GM12875 (cell line): Measurements from ENCODE around the gene TSHR.

ENCODE experiments used
- H3K4me3 ChIP-seq: one replicate; pipeline ENCODE4 v1.5.1; 2011; ENCODE audit warnings: low read depth, low read length, control low read depth
- TF ChIP-seq, protein P1 (sequence below): IDR thresholded peaks from 2 replicates; pipeline ENCODE4 v1.5.1; 2011; ENCODE audit warnings: low read depth, mild to moderate bottlenecking, control low read depth, inconsistent platforms, low read length, moderate library complexity, borderline replicate concordance; ENCODE audit not compliant: insufficient read depth

The TSHR gene

DNA sequence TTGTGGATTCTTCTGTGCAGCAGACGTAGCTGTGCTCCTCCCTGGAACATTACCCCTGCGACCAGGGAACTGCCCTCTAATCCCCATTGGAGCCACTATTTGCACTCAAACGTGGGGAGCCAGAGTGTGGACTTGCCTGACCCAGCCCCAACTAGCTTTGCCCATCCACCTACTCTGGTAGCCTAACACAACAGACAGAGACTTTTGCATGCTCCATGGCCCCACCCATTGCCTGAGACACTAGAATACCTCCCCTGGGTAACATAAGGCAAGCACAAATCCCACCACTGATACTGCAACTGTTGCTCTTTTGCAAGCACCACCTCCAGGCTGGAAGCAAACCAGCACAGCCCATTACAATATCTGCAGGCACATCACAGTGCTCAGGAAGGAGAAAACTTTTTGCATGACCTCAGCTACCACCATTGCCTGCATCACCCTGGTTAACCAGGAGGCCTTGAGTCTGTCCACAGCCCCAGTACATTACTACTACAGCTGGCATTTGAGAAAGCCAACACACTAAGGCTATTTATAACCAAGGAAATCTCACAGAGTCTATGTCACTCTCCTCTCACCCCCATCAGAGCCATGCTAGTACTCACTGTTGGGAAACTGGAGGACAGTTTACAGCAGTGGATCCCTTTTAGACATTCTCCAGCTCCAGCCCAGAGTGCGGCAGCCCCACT is 28.9 kb upstream of the TSHR start:
- TF ChIP-seq, protein P1, sequence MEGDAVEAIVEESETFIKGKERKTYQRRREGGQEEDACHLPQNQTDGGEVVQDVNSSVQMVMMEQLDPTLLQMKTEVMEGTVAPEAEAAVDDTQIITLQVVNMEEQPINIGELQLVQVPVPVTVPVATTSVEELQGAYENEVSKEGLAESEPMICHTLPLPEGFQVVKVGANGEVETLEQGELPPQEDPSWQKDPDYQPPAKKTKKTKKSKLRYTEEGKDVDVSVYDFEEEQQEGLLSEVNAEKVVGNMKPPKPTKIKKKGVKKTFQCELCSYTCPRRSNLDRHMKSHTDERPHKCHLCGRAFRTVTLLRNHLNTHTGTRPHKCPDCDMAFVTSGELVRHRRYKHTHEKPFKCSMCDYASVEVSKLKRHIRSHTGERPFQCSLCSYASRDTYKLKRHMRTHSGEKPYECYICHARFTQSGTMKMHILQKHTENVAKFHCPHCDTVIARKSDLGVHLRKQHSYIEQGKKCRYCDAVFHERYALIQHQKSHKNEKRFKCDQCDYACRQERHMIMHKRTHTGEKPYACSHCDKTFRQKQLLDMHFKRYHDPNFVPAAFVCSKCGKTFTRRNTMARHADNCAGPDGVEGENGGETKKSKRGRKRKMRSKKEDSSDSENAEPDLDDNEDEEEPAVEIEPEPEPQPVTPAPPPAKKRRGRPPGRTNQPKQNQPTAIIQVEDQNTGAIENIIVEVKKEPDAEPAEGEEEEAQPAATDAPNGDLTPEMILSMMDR: no peak
- H3K4me3 ChIP-seq: no peak overlapping the region

- TF ChIP-seq, protein P1: no peak
- H3K4me3 ChIP-seq: no peak overlapping the region
Measured at GRCh38 chr14:80927083-80927989, 28.1 kb upstream of the TSHR start.

DNA sequence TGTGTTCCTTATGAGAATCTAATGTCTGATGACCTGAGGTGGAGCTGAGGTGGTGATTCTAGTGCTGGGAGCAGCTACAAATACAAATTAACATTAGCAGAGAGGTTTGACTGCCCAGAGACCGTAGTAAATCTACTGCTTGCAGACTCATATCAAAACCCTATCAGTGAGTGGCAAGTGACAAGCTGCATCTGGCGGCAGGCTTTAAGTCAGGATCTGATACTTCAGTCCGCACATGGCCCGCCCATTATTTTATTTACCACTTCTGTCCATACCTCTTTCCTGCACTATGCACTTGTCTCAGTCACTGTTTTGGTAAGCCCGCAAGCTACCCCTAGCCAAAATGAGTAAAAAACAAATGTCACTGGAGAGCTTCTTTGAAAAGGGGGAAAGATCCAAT is 25.3 kb upstream of the TSHR start:
- TF ChIP-seq, protein P1: no peak
- no peak overlapping the region for H3K4me3 ChIP-seq

DNA sequence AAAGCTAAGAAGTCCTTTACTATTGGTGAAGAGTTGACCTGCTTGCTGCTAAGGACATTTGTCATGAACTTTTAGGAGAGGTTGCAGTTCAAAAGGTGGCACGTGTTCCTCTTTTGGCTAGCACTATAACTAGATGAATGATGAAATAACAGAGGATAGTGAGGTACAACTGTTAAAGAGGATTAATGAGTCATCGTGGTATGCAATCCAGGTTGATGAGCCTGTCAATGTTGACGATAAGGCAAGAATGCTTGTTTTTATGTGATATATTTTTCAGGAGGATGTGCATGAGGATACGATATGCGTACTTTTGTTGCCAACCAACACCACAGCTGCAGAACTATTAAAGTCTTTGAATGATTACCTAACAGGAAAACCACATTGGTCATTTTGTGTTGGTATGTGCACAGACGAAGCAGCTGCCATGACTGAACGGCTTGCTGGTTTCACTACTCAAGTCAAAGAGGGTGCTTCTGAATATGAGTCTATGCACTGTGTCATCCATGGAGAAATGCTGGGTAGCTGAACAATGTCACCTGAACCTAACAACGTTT is 24.5 kb upstream of the TSHR start:
- no peak overlapping the region for H3K4me3 ChIP-seq
- TF ChIP-seq, protein P1: no peak

- H3K4me3 ChIP-seq: no peak overlapping the region
- TF ChIP-seq, protein P1: no peak
Measured at GRCh38 chr14:80933282-80933681, 22.1 kb upstream of the TSHR start.

DNA sequence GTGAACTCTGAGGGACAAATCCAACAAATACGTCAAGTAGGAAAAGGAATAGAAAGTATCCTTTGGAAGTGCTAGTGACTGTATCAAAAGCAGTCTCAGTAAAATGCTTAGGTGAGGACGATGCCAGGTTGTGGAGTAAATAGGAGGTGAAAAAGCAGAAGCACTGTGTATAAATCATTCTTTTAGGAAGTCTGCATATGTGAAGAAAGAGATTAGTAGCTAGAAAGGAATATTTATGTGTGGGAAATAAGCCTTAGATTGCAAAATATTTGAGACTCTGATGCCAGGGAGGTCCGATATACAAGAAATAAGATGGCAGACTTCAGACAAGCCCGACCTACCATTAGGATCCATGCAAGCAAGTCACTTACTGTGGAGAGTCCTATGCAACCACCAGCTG is 21.7 kb upstream of the TSHR start:
- H3K4me3 ChIP-seq: no peak overlapping the region
- TF ChIP-seq, protein P1: no peak
